HepG2 (cell line): ENCODE measurements around the gene TBX10.

Source experiments
- CTCF ChIP-seq: sonication (generic); formaldehyde crosslinking; IDR thresholded peaks from 2 replicates; pipeline ENCODE4 v1.5.0; 2020; ENCODE audit warnings: mild to moderate bottlenecking, missing genetic modification reagents, moderate library complexity
- EZH2 ChIP-seq: conservative IDR thresholded peaks from 2 replicates; pipeline ENCODE4 v1.6.1; 2012; ENCODE audit warnings: mild to moderate bottlenecking, low read depth, low read length, moderate library complexity
- MED8 ChIP-seq: sonication (generic); formaldehyde crosslinking; IDR thresholded peaks from 2 replicates; pipeline ENCODE4 v1.8.1; 2023; ENCODE audit warnings: mild to moderate bottlenecking, missing genetic modification reagents; ENCODE audit not compliant: insufficient replicate concordance
- ZNF784 ChIP-seq: sonication (generic); formaldehyde crosslinking; IDR thresholded peaks from 2 replicates; pipeline ENCODE4 v1.5.1; 2020; ENCODE audit warnings: missing genetic modification reagents, mild to moderate bottlenecking, borderline replicate concordance

- TF ChIP-seq EZH2: no peak
- TF ChIP-seq CTCF (CRISPR knock-in tag): peak; percentile 81
- no peak for TF ChIP-seq ZNF784
- no peak for TF ChIP-seq MED8 (CRISPR knock-in tag)
Measured at GRCh38 chr11:67648140-67648795, 8.7 kb upstream of the TBX10 start.
